Esophagus (tissue), 2 donors: Measurements from ENCODE around the gene BRD1. TPM values are rescaled to one million over a fixed set of nuclear protein-coding genes. Genes with fewer than 3 reads are reported as not detected.
A peak's percentile ranks its signal among the peaks of the same experiment; 100 is the strongest.
"Not testable (repeated sequence)": the region's sequence is repeated elsewhere in the genome, so short reads cannot be mapped to it uniquely, and the experiment has no call there.

Experiments
- H3K27ac ChIP-seq, 2 donors: one replicate each; pipeline ENCODE4 v1.5.1; 2013; ENCODE audit warnings: low read depth in 2 of 2, mild to moderate bottlenecking in 2 of 2, inconsistent platforms in 1 of 2, low read length in 1 of 2, moderate library complexity in 1 of 2
- H3K27me3 ChIP-seq, 2 donors: one replicate each; pipeline ENCODE4 v1.6.1; 2013; ENCODE audit warnings: low read length in 2 of 2, control low read depth in 1 of 2, mild to moderate bottlenecking in 1 of 2; ENCODE audit not compliant: insufficient read depth in 2 of 2, control insufficient read depth in 1 of 2
- H3K36me3 ChIP-seq, 2 donors: one replicate each; pipeline ENCODE4 v1.6.1; 2013; ENCODE audit warnings: low read length in 1 of 2; ENCODE audit not compliant: control insufficient read depth in 2 of 2, insufficient read depth in 2 of 2
- H3K4me1 ChIP-seq, 2 donors: one replicate each; pipeline ENCODE4 v1.6.1; 2013; ENCODE audit warnings: low read length in 1 of 2; ENCODE audit not compliant: control insufficient read depth in 2 of 2, insufficient read depth in 2 of 2
- H3K4me3 ChIP-seq, 2 donors: one replicate each; pipeline ENCODE4 v1.5.1; 2013; ENCODE audit warnings: low read length in 2 of 2, mild to moderate bottlenecking in 2 of 2, low read depth in 1 of 2, moderate library complexity in 1 of 2
- H3K9me3 ChIP-seq, 2 donors: one replicate each; pipeline ENCODE4 v1.6.1; 2013; ENCODE audit warnings: mild to moderate bottlenecking in 2 of 2, low read depth in 1 of 2, low read length in 1 of 2, moderate library complexity in 1 of 2; ENCODE audit not compliant: control insufficient read depth in 2 of 2, insufficient read depth in 1 of 2
- WGBS, 2 donors: extraction: QIAGEN DNeasy Blood & Tissue Kit; methylation state at CpG; one replicate each; pipeline ENCODE4 v1.1.7; 2013; 5-methylcytosine and 5-hydroxymethylcytosine counted together
- polyA plus RNA-seq, 2 donors: library from polyadenylated mRNA; stranded (reverse); fragments of 200-250 nt; gene quantifications; one replicate each; pipeline ENCODE4 v1.2.3, GENCODE V29; 2013
- donor health status: healthy with polysubstance abuse.
- donor health status: Bipolar disorder and iron deficiency.

BRD1 gene
- polyA plus RNA-seq, 2 donors = 17.7 to 23.5 TPM

DNA sequence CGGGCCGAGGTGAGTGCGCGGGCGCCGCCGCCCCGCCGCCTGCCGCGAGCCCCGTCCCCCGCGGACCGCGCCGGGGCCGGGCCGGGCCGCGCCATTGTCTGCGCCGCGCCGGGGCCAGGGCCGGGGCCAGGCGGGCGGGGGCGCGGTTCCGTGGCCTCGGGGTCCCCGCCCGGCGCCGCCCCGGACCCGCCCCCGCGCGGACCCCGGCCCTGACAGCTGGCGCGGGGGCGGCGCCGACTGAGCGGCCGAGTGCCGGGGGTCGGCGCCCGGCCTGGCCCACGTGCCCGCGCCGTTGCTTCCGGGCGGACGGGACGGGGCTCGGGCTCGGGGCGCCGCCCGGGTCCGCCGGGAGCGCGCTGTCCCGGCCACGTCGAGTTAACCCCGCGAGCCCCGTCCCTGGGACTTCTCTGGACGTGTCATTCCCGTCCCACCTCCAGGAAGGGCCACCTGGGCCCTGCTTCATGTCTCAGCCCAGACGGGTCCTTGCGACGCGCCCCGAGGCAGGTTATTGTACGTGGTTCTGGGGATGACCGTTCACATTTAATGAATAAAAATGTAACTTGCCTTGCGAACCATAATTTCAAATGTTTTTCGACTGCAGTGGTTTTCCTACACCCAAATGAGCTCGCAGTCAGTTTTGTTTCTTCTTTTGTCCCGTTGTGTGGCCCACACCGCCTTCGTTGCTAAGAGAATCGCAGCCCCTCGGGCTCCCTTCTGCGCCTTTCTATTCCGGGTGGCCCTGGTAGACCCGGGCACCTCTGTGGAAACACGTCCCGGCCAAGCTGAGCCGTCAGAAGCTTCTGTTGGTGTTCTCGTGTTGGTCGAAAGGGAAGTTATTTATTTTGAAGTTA, 26.5 kb upstream of the BRD1 start:
- 0 to 1% methylated on average over 53 to 101 of the region's 101 CpGs for WGBS, 2 donors
- Histone ChIP-seq H3K27me3 (peaks cover 0 to 5% of the 10 kb centered on the region in 2 donors), H3K27ac (peak overlapping the region; percentile 76 to 80)

DNA sequence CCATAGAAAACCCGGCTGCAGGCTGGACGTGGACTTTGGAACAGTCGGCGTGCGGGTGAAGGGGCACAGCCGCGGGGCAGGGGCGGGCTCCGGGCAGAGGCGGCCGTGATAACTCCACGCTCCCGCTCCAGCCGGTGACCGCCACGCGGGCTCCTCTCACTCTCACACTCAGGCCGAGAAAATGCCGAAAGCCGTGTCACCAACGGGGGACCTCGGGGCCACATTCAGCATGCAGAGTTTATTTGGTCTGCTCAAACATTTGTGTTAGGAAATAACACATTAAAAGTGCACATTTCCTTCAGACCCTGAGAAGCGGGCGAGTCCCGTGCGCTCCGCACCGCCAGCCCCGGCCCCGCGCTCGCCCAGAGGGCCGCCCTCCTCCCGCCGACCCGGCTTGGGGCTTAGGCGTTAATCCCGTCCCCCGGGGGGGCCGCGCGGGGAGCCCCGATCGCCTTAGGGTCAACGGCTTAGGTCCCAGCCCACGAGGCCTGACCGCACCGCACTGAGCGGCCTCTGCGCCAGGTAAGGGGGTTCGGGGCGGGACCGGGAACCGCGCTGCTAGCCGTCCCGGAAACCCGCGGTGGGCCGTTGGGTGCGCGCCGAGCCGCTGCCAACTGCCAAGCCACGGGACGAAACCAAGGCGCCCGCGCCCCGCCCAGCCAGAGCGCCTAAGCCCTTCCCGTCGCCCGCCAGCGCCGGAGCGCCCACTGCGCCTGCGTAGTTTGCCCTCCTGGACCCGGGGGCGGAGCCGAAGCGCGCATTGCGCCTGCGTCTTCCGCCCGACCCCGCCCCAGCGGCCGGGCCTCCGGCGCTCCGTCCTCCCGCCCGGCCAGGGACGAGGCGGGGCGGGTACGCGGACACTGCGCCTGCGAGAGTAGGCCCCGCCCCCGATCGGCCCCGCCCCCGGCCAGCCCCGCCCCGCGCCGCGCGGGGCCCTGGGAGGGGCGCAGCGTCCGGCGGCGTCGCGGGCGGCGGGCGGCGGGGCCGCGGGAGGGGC, 25.5 kb upstream of the BRD1 start, which contains the start of gene ZBED4:
ZBED4 (plus strand) TSS at position 947 of the 997 bp plus-strand sequence. CDS start 29,819 bp downstream, outside the sequence.
- Histone ChIP-seq H3K36me3 (peaks cover 0 to 3% of the 10 kb centered on the region in 2 donors), H3K4me3 (peak within 1 kb of the TSS; percentile 78 to 79), H3K9me3 (no peaks in the 10 kb centered on the region), H3K27me3 (peaks cover 0 to 8% of the 10 kb centered on the region in 2 donors), H3K4me1 (peaks cover 7 to 18% of the 10 kb centered on the region in 2 donors), H3K27ac (peak within 1 kb of the TSS; percentile 89 to 95)
- 1 to 2% methylated on average over 95 to 127 of the region's 127 CpGs for WGBS, 2 donors

More for the DNA sequence above, 26.5 kb upstream of the BRD1 start:
- Histone ChIP-seq H3K4me3 (peak overlapping the region; percentile 78 to 79), H3K4me1 (peaks cover 5 to 15% of the 10 kb centered on the region in 2 donors), H3K9me3 (no peaks in the 10 kb centered on the region), H3K36me3 (peaks cover 0 to 3% of the 10 kb centered on the region in 2 donors)

DNA sequence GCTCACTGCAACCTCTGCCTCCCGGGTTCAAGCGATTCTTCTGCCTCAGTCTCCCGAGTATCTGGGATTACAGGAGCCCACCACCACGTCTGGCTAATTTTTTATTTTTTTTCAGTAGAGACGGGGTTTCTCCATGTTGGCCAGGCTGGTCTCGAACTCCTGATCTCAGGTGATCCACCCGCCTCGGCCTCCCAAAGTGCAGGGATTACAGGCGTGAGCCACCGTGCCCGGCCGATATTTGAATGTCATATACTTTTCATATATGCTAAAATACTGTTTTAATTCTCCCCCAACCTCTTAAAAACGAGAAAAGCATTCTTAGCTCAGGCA, 24.9 kb upstream of the BRD1 start:
- Histone ChIP-seq H3K27ac (peak overlapping the region; percentile 89 to 95), H3K4me3 (peak overlapping the region in 1 of 2 donors; percentile 78), H3K4me1 (peaks cover 7 to 20% of the 10 kb centered on the region in 2 donors), H3K27me3 (peaks cover 0 to 13% of the 10 kb centered on the region in 2 donors)
- H3K9me3 ChIP-seq, H3K36me3 ChIP-seq: not testable (repeated sequence)
- WGBS, 2 donors = 54 to 60% methylated on average over 13 of the region's 13 CpGs

DNA sequence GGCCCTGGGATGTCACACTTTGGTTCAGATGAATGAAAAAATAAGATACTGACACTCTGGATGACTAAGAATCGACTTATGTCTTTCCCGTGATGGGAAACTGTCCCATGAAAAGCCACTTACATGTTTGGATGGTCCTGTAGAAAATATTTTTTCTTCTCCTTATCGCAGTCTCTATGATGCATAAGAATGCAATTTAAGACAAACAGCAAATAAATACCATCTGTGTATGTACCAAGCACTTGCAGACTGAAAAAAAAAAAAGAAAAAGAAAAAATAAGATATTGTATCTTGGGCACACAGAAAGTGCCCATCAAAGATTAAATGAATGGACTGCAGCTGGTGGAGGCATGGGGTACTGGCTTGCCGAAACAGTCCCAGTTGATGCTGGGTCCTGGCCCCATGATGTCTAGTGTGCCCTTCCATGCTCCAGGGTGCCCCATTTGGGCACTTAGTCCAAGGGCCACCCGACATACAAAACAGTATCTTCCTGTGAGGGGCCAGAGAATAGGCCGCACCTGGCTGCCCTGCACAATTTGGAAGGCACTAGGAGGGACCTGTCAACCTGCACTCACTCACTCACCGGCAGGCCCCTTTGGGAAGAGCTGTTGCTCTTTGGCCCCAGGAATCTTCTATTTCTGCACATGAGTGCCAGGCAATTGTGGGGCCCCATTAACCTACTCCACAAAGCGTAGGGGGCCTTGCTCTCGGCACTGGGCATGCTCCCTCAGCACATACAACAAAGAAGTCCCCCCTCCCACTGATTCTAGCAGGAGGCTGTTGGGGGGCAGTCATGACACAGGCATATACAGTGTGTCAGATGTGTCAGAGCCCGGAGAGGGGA, 23.5 kb upstream of the BRD1 start:
- peaks cover 5 to 19% of the 10 kb centered on the region in 2 donors for H3K4me1 ChIP-seq
- 80% methylated on average over 10 of the region's 10 CpGs for WGBS, 2 donors
- H3K4me3 ChIP-seq = no peak overlapping the region
- H3K27me3 ChIP-seq = peaks cover 0 to 13% of the 10 kb centered on the region in 2 donors
- no peaks in the 10 kb centered on the region for H3K9me3 ChIP-seq
- H3K36me3 ChIP-seq = no peaks in the 10 kb centered on the region
- H3K27ac ChIP-seq = no peak overlapping the region

DNA sequence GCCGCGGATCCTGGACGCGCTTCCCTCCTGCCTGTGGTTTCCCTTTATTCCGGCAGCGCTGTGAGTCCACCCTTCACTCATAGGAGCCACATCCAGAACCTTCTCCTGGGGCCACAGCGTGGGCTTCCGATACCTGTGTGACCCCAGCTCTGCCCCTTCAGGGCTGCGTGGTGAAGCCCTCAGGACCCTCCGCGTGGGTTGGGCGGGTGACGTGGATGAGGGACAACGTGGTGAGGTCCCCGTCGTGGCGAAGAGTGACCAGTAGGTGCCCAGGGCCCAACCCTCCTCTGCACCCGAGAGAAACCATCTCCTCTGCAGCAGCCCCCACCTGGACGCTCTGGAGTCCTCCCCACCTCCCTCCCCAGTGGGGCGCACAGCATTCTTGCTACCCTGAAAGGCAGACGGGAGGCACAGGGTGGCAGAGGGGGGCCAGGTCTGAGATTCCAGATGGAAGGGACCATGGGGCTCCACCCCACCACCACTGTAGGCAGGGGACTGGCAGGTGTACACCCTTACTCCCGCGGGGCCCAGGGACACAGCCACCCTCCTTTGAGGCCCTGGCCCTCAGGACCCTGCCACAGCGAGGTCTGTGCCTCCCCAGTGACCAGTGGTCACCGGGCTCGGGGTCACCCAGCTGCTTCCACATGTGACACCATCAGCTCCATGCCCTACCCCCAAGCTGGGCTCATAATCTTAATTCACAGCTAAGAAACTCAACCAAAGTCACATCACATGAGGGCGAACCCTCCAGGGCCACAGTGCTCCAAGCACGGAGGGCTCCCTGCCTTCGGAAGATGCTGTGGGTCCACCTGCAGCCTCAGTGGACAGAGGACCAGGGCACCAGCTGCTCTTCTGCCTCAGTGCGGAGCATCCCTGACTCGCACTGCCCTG, 22.6 kb upstream of the BRD1 start:
- 56 to 62% methylated on average over 31 of the region's 31 CpGs for WGBS, 2 donors
- Histone ChIP-seq H3K36me3 (no peaks in the 10 kb centered on the region), H3K27me3 (peaks cover 0 to 13% of the 10 kb centered on the region in 2 donors), H3K4me1 (peaks cover 2 to 17% of the 10 kb centered on the region in 2 donors), H3K27ac (no peak overlapping the region), H3K9me3 (no peaks in the 10 kb centered on the region), H3K4me3 (peak overlapping the region in 1 of 2 donors; percentile 45)

DNA sequence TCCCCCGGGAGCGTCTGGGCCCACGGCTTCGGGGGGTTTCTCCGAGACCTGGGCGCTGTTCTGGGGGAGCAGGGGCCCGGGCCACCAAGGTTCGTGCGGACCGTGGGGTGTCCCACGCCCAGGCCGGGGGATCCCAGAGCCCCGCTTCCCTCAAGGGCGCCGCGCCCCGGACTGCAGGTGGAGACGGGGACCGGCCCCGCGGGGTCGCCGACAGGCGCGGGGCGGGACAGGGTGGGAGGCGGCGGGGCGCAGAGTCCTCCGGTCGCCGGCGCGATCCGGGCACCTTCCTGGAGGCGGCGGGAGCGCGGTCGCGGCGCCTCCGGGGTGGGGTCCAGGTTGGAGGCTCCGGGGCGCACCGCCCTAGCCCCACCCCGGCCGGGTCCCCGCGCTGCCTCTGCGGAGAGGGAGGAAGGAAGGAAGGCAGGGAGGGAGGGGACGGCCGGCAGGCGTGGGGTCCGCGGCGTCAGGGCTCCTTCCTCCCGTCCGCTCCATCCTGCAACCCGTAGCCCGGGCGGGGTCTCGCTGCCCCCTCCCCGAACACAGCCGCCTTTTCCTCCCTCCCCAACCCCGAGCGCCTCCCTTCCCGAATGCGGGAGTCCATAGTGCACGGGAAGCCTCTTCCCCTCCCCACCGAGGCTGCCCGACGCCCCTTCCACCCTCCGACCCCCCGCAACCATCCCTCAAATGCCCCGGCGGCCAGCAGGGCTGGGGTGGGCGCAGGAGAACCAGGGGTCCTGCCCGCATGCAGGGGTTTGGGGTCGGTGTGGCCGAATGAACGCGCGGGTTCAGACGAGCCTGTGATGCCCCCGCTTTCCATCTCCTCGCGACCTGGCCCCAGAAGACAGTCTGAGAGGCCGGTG, 21.7 kb upstream of the BRD1 start:
- H3K4me3 ChIP-seq = peak overlapping the region; percentile 29 to 45
- peaks cover 2 to 17% of the 10 kb centered on the region in 2 donors for H3K4me1 ChIP-seq
- no peak overlapping the region for H3K27ac ChIP-seq
- H3K36me3 ChIP-seq = no peaks in the 10 kb centered on the region
- 3 to 8% methylated on average over 40 to 89 of the region's 89 CpGs for WGBS, 2 donors
- no peaks in the 10 kb centered on the region for H3K9me3 ChIP-seq
- H3K27me3 ChIP-seq = peaks cover 0 to 13% of the 10 kb centered on the region in 2 donors

DNA sequence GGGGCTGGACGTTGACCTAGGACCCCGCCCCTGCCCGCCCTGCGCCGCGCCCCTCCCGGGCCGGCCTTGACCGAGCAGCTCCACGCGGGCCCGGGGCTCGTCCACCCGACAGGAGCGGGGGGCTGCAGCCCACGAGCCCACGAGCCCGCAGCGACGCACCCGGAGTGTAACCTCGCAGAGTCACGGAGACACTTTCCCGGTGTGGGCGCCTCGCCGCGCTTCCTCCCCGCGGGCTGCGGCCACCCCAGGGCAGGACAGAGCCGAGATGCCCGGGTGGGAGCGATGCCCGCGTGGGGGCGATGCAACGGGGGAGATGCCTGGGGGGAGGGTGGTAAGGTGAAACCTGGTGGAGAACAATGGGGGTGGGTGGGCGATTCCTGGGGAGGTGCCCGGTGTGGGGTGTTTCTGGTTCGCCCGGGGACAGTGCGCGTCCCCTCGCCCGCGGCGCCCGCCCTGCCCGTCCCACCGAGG, 21.1 kb upstream of the BRD1 start:
- Histone ChIP-seq H3K36me3 (no peaks in the 10 kb centered on the region), H3K4me1 (peaks cover 2 to 17% of the 10 kb centered on the region in 2 donors), H3K4me3 (peak overlapping the region; percentile 30 to 45), H3K27ac (no peak overlapping the region), H3K27me3 (peaks cover 0 to 13% of the 10 kb centered on the region in 2 donors), H3K9me3 (no peaks in the 10 kb centered on the region)
- WGBS, 2 donors = 1% methylated on average over 43 to 51 of the region's 51 CpGs
